IMR-90 (cell line): ENCODE data around the gene ZC3H7B. TPM values are rescaled to one million over a fixed set of nuclear protein-coding genes. Genes with fewer than 3 reads are reported as not detected.

Source experiments
- ATAC-seq: fragments of 200-7000 bp; cut with Tn5 transposase; 2 replicates; pipeline ENCODE4 v1.9.1; 2020; ENCODE audit warnings: low read depth, mild to moderate bottlenecking, moderate library complexity
- BruUV-seq: library from RNA; stranded (reverse); fragments of 400-500 nt; replicated peaks from 2 replicates; lab custom pipeline; 2021; lab: Mats Ljungman, UMichigan
- CTCF ChIA-PET: fragments of 300-600 bp; formaldehyde crosslinking; extraction: SDS; loops from one replicate; lab custom pipeline; 2021; ENCODE audit warnings: antibody characterized with exemption; lab: Yijun Ruan, JAX
- POLR2A ChIA-PET: fragments of 300-600 bp; sonication (Branson Sonifier 250); formaldehyde crosslinking; loops from one replicate; lab custom pipeline; 2022; ENCODE audit warnings: antibody characterized with exemption; ENCODE audit not compliant: unreplicated experiment; lab: Charles Lee
- DNase-seq: peaks from one replicate; pipeline ENCODE4 v3.0.0; 2013
- H2AFZ ChIP-seq: replicated peaks from 2 replicates; pipeline ENCODE3; 2013; ENCODE audit warnings: low read length, mild to moderate bottlenecking; ENCODE audit not compliant: poor library complexity
- H2AK5ac ChIP-seq: 2 replicates; pipeline ENCODE4 v1.6.1; 2013; ENCODE audit warnings: low read depth, low read length, inconsistent platforms
- H2AK9ac ChIP-seq: replicated peaks from 2 replicates; pipeline ENCODE3; 2013; ENCODE audit warnings: mild to moderate bottlenecking, low read depth, low read length, moderate library complexity; ENCODE audit not compliant: poor library complexity
- H2BK120ac ChIP-seq: 2 replicates; pipeline ENCODE4 v1.6.1; 2013; ENCODE audit warnings: low read depth, low read length, inconsistent platforms
- H2BK15ac ChIP-seq: 3 replicates; pipeline ENCODE4 v1.6.1; 2013; ENCODE audit warnings: low read depth, low read length, inconsistent platforms
- H2BK20ac ChIP-seq: 2 replicates; pipeline ENCODE4 v1.6.1; 2013; ENCODE audit warnings: low read depth, mild to moderate bottlenecking, inconsistent platforms, low read length, moderate library complexity
- H2BK5ac ChIP-seq: 2 replicates; pipeline ENCODE4 v1.6.1; 2013; ENCODE audit warnings: mild to moderate bottlenecking, low read depth, low read length, inconsistent platforms; ENCODE audit not compliant: poor library complexity, severe bottlenecking
- H3K14ac ChIP-seq: replicated peaks from 2 replicates; pipeline ENCODE4 v1.6.1; 2013; ENCODE audit warnings: low read depth, low read length, inconsistent platforms
- H3K18ac ChIP-seq: 2 replicates; pipeline ENCODE4 v1.6.1; 2013; ENCODE audit warnings: low read depth, low read length, control low read depth
- H3K23ac ChIP-seq: 2 replicates; pipeline ENCODE4 v1.6.1; 2013; ENCODE audit warnings: low read depth, low read length, inconsistent platforms
- H3K27ac ChIP-seq: 2 replicates; pipeline ENCODE4 v1.5.1; 2013; ENCODE audit warnings: mild to moderate bottlenecking, control low read depth, low read length; ENCODE audit not compliant: insufficient read depth
- H3K27me3 ChIP-seq: 2 replicates; pipeline ENCODE4 v1.6.1; 2013; ENCODE audit warnings: low read length; ENCODE audit not compliant: control insufficient read depth, insufficient read depth
- H3K36me3 ChIP-seq: 2 replicates; pipeline ENCODE4 v1.6.1; 2013; ENCODE audit warnings: low read length, mixed read lengths; ENCODE audit not compliant: control insufficient read depth, insufficient read depth
- H3K4ac ChIP-seq: 2 replicates; pipeline ENCODE4 v1.6.1; 2013; ENCODE audit warnings: low read depth, low read length, inconsistent platforms
- H3K4me1 ChIP-seq: 2 replicates; pipeline ENCODE4 v1.6.1; 2013; ENCODE audit warnings: low read length, mixed read lengths; ENCODE audit not compliant: control insufficient read depth, insufficient read depth
- H3K4me2 ChIP-seq: 2 replicates; pipeline ENCODE4 v1.6.1; 2013; ENCODE audit warnings: low read depth, mild to moderate bottlenecking, control low read depth, low read length, moderate library complexity
- H3K4me3 ChIP-seq: 2 replicates; pipeline ENCODE4 v1.5.1; 2013; ENCODE audit warnings: low read depth, mild to moderate bottlenecking, control low read depth, low read length, moderate library complexity; ENCODE audit not compliant: insufficient read depth
- H3K56ac ChIP-seq: 2 replicates; pipeline ENCODE4 v1.6.1; 2013; ENCODE audit warnings: low read length, inconsistent platforms; ENCODE audit not compliant: insufficient read depth; ENCODE audit errors: extremely low read depth
- H3K79me1 ChIP-seq, 2 experiments: 2 replicates each; pipeline ENCODE4 v1.6.1; 2013; ENCODE audit warnings: low read length in 2 of 2, inconsistent platforms in 1 of 2, low read depth in 1 of 2
- H3K9ac ChIP-seq: 2 replicates; pipeline ENCODE4 v1.6.1; 2013; ENCODE audit warnings: low read depth, low read length, control low read depth
- H3K9me1 ChIP-seq: 2 replicates; pipeline ENCODE4 v1.6.1; 2013; ENCODE audit warnings: low read length, inconsistent platforms; ENCODE audit not compliant: insufficient read depth
- H3K9me3 ChIP-seq: 2 replicates; pipeline ENCODE4 v1.6.1; 2013; ENCODE audit warnings: low read length; ENCODE audit not compliant: control insufficient read depth, insufficient read depth
- H4K20me1 ChIP-seq: 2 replicates; pipeline ENCODE4 v1.6.1; 2013; ENCODE audit warnings: low read length, inconsistent platforms; ENCODE audit not compliant: insufficient read depth
- H4K5ac ChIP-seq: 2 replicates; pipeline ENCODE4 v1.6.1; 2013; ENCODE audit warnings: mild to moderate bottlenecking, low read depth, low read length, control low read depth
- H4K8ac ChIP-seq, 2 experiments: 2 replicates each; pipeline ENCODE4 v1.6.1; 2013; ENCODE audit warnings: low read depth in 2 of 2, low read length in 2 of 2, control low read depth in 1 of 2, inconsistent platforms in 1 of 2
- H4K91ac ChIP-seq: 2 replicates; pipeline ENCODE4 v1.6.1; 2013; ENCODE audit warnings: low read depth, low read length, inconsistent platforms; ENCODE audit not compliant: insufficient read depth
- BHLHE40 ChIP-seq: fragments of 150-350 bp; IDR thresholded peaks from 2 replicates; pipeline ENCODE4 v1.6.1; 2016; ENCODE audit warnings: mild to moderate bottlenecking, low read depth, low read length
- CEBPB ChIP-seq: IDR thresholded peaks from 2 replicates; pipeline ENCODE4 v1.6.1; 2012; ENCODE audit warnings: low read depth, low read length, improper control_type of control experiment
- MAFK ChIP-seq: IDR thresholded peaks from 2 replicates; pipeline ENCODE4 v1.6.1; 2012; ENCODE audit warnings: low read depth, low read length, improper control_type of control experiment
- MAZ ChIP-seq: IDR thresholded peaks from 2 replicates; pipeline ENCODE4 v1.6.1; 2012; ENCODE audit warnings: low read depth, mild to moderate bottlenecking, low read length, improper control_type of control experiment, moderate library complexity, borderline replicate concordance
- MXI1 ChIP-seq: IDR thresholded peaks from 2 replicates; pipeline ENCODE4 v1.6.1; 2012; ENCODE audit warnings: low read depth, mild to moderate bottlenecking, low read length, moderate library complexity, borderline replicate concordance
- NFE2L2 ChIP-seq: fragments of 150-350 bp; IDR thresholded peaks from 2 replicates; pipeline ENCODE4 v1.6.1; 2016; ENCODE audit warnings: low read depth, mild to moderate bottlenecking, low read length
- POLR2A ChIP-seq: IDR thresholded peaks from 2 replicates; pipeline ENCODE4 v1.6.1; 2012; ENCODE audit warnings: mild to moderate bottlenecking, low read depth, low read length
- RAD21 ChIP-seq: IDR thresholded peaks from 2 replicates; pipeline ENCODE4 v1.6.1; 2012; ENCODE audit warnings: low read length, improper control_type of control experiment
- RCOR1 ChIP-seq: IDR thresholded peaks from 2 replicates; pipeline ENCODE4 v1.6.1; 2012; ENCODE audit warnings: mild to moderate bottlenecking, low read length, improper control_type of control experiment; ENCODE audit not compliant: insufficient replicate concordance
- RFX5 ChIP-seq: IDR thresholded peaks from 2 replicates; pipeline ENCODE4 v1.8.0; 2012; ENCODE audit warnings: low read depth, mild to moderate bottlenecking, low read length, moderate library complexity
- SMC3 ChIP-seq: fragments of 150-350 bp; IDR thresholded peaks from 2 replicates; pipeline ENCODE4 v1.6.1; 2016; ENCODE audit warnings: low read depth, mild to moderate bottlenecking, antibody characterized with exemption, low read length, moderate library complexity
- WGBS, 2 experiments: methylation state at CpG; one replicate each; pipeline versions ENCODE4 v1.1.5 to v1.1.7; 2013; ENCODE audit warnings: missing lambda C conversion rate in 2 of 2; ENCODE audit not compliant: insufficient read length in 1 of 2; ENCODE audit errors: extremely low coverage in 2 of 2; 5-methylcytosine and 5-hydroxymethylcytosine counted together
- dilution Hi-C: fragments of 300-500 bp; cut with HindIII; formaldehyde crosslinking; loops from one replicate; pipeline ENCODE4 v1.14.3; 2018; ENCODE audit warnings: low sequenced_read_pairs; ENCODE audit not compliant: unreplicated experiment
- in situ Hi-C: fragments of 300-500 bp; cut with MboI; formaldehyde crosslinking; loops from 3 replicates; pipeline ENCODE4 v1.14.3; 2019; ENCODE audit warnings: low sequenced_read_pairs, inconsistent platforms, mixed read lengths
- intact Hi-C: fragments of 100-400 bp; cut with micrococcal nuclease; formaldehyde crosslinking; loops from 2 replicates; pipeline ENCODE4 v1.10.0; 2022
- polyA plus RNA-seq, 3 experiments: library from polyadenylated mRNA; depleted of rRNA; stranded (reverse); fragments of >200 nt; gene quantifications; 2 replicates each; pipeline ENCODE4 v1.2.3, GENCODE V29; 2012; ENCODE audit warnings: low replicate concordance in 1 of 3
- total RNA-seq: library from RNA; depleted of rRNA; stranded (reverse); fragments of >200 nt; gene quantifications from 2 replicates; pipeline ENCODE4 v1.2.3, GENCODE V29; 2012
- TF ChIP-seq, protein P1 (sequence below): conservative IDR thresholded peaks from 2 replicates; pipeline ENCODE4 v1.5.1; 2012; ENCODE audit warnings: mild to moderate bottlenecking, low read depth, low read length, improper control_type of control experiment

The ZC3H7B gene
- total and polyA plus RNA-seq, 2 of the 4 experiments (the other 2 are of a cell fraction), result 37.6 to 72.3 TPM

DNA sequence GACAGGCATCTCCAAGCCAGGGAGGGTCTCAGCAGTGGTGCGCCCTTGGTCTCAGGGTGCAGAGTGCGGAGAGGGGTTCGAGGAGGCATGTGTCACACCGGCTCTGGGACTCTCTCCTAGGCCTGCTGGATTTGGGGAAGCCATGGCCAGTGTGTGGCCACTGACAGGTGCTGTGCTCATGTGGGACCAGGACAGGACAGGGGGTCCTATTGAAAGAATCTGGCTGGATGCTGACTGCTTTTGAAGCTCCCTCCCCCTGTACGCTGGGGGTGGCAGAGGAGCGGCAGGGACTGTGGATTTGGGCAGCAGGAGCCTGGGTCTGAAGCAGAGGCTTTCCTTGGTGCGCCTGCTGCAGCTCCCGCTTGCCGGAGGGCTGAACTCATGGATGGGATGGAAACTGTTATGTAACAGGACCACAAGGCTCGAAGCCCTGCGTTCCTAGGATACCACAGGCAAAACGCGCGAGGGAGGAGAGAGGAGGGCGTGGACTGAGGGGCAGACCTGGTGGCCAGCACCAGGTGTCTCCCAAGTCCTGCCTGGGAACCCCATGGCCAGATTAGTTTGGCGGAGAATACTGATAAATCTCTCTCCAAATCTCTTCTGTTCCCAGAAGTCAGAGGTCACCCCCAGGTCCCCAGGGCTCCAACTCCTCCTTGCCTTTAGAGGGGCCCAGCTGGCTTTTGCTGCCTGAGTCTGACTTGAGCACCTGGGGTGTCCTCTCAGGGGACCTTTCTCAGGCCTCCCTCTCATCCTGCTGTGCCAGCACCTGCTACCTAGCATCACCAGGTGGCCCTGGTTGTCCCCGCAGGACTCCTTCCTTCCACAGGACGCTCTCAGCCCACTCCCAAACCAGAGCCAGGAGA, 66.6 kb downstream of the ZC3H7B start (continued):
- no peak for TF ChIP-seq SMC3
- TF ChIP-seq NFE2L2, result no peak
- no peak for TF ChIP-seq RAD21
- TF ChIP-seq POLR2A, result no peak

- Histone ChIP-seq H2BK15ac (no peak overlapping the region), H3K4me3 (no peak overlapping the region), H3K9me1 (peaks cover 4% of the 10 kb centered on the region), H4K91ac (no peak overlapping the region), H3K56ac (no peak overlapping the region), H3K4me2 (no peak overlapping the region), H3K36me3 (no peaks in the 10 kb centered on the region), H3K18ac (no peak overlapping the region), H3K14ac (no peak overlapping the region), H3K9me3 (no peaks in the 10 kb centered on the region), H2AFZ (no peak overlapping the region), H2BK120ac (no peak overlapping the region), H2BK20ac (no peak overlapping the region), H3K27ac (no peak overlapping the region), H3K4me1 (peaks cover 11% of the 10 kb centered on the region), H2AK9ac (peak overlapping the region; percentile 23), H3K4ac (no peak overlapping the region), H3K9ac (no peak overlapping the region), H3K27me3 (peaks cover 3% of the 10 kb centered on the region; the same call in 1 of the 2 replicates), H4K8ac (no peak overlapping the region), H4K20me1 (peaks cover 10% of the 10 kb centered on the region; the same call in 1 of the 2 replicates), H3K23ac (no peak overlapping the region; the same call in 1 of the 2 replicates), H4K5ac (no peak overlapping the region), H3K79me1 (peaks cover 0 to 7% of the 10 kb centered on the region in 2 experiments; a peak in 1 of 4 replicates), H2BK5ac (no peak overlapping the region), H2AK5ac (no peak overlapping the region; the same call in 1 of the 2 replicates)
- POLR2A ChIA-PET, result no interaction called here
- ATAC-seq (no peak), DNase-seq (no peak)
- intact Hi-C loops, result no loop called here
- no TSS peak for BruUV-seq
- in situ Hi-C loops, result no loop called here
- 74% methylated on average over 10 of the region's 19 CpGs; no CpG with 5 or more reads in 1 of the 2 experiments for WGBS, 2 experiments
- dilution Hi-C loops, result no loop called here
- CTCF ChIA-PET, result no interaction called here
- TF ChIP-seq MXI1, result no peak
- TF ChIP-seq RCOR1, result no peak
- TF ChIP-seq, protein P1, sequence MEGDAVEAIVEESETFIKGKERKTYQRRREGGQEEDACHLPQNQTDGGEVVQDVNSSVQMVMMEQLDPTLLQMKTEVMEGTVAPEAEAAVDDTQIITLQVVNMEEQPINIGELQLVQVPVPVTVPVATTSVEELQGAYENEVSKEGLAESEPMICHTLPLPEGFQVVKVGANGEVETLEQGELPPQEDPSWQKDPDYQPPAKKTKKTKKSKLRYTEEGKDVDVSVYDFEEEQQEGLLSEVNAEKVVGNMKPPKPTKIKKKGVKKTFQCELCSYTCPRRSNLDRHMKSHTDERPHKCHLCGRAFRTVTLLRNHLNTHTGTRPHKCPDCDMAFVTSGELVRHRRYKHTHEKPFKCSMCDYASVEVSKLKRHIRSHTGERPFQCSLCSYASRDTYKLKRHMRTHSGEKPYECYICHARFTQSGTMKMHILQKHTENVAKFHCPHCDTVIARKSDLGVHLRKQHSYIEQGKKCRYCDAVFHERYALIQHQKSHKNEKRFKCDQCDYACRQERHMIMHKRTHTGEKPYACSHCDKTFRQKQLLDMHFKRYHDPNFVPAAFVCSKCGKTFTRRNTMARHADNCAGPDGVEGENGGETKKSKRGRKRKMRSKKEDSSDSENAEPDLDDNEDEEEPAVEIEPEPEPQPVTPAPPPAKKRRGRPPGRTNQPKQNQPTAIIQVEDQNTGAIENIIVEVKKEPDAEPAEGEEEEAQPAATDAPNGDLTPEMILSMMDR, result no peak
- TF ChIP-seq NFE2L2, result no peak
- TF ChIP-seq MAZ, result no peak
- TF ChIP-seq MAFK, result no peak
- TF ChIP-seq CEBPB, result no peak
- no peak for TF ChIP-seq RFX5
- no peak for TF ChIP-seq BHLHE40
Measured at GRCh38 chr22:41368543-41369423, 67.5 kb downstream of the ZC3H7B start.
